NCI-H510A treated with DMSO at 0.1 percent for 48 hours (cell line): ENCODE data around the gene PTX3.

Experiments
- DNase-seq: peaks from one replicate; lab custom pipeline; 2025; lab: John Stamatoyannopoulos, UW

Gene PTX3

DNA sequence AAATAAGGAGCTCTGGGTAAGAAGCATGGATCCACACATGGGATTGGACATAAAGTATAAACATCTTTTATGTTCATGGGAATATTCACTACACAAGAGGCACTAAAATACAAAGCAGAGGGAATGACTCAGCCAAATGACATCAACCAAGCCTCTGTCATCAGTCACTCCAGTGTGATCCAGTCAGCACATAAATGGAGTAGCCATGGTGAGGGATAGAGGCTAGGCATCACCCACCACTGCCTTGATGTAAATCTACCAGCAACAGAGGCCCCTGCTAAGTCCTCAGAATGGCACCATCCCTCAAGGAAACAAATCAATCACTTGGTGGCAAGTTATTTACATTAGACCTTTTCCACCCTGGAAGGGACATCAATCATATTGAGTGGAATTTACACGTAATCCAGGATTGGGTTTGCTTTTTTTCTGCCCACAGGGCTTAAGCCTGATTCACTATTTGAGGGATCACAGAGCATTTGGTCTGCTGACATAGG lies 39.3 kb downstream of the PTX3 start:
- DNase-seq: no peak

DNA sequence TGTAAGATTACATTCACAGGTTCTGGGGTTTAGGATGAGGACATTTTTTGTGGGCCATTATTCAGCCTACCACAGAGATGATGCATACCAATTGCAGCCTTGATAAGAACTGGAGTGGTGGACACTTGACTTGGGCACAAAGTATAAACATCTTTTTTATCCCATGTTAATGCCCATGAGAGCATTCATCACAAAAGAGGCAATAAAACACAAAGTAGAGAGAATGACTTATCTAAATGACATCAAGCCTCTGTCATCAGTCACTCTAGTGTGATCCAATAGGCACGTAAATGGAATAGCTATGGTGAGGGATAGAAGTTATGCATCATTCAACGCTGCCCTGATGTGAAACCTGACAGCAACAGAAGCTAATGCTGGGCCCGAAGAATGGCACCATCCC lies 40.8 kb downstream of the PTX3 start:
- no peak for DNase-seq

DNA sequence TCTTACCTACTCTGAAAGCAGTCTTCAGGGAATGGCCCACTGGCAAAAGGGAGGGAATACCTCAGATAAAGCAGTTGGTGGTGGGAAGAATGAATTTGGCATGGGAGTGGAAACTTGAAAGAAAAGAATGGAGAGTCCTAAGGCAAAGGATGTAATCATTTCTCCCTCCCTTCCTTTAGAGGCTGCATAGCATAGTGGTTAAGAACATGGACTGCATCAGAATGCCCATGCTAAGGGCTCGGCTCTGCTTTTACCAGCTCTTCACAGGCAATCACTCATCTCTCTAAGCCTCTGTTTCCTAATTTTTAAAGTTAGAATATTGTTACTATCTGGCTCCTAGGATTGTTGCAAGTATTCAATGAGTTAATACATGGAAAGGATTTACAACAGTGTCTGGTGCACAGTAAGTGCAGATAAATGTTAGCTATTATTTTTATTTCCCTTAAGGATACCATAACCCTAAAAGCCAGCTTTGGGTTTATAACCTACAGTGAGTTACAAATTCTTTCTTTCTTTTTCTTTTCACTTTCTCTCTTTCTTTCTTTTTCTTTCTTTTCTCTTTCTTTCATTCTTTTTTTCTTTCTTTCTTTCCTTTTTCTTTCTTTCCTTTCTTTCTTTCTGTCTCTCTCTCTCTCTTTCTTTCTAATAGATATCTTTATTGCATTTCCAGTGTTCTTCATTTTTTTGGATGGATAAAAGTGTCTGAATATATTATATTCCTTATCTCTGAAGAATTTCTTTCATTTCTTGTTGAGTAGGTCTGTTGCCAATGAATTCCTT lies 43.0 kb downstream of the PTX3 start:
- no peak for DNase-seq

DNA sequence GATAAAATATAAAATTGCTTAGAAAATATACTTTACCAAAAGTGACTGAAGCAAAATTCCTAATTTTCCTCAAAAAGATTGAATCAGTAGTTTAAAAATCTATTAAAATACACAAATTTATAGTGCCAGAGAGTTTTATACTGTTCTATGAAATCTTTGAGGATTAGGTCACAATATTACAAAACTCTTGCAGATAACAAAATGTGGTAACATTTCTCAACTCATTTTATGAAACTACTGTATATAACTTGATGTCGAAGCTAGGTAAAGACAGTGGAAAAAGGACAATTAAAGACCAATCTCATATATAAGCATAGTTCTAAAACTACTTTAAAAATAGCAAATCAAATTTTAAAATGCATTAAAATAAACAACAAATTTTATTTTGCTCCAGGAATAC lies 50.7 kb downstream of the PTX3 start:
- DNase-seq: no peak

DNA sequence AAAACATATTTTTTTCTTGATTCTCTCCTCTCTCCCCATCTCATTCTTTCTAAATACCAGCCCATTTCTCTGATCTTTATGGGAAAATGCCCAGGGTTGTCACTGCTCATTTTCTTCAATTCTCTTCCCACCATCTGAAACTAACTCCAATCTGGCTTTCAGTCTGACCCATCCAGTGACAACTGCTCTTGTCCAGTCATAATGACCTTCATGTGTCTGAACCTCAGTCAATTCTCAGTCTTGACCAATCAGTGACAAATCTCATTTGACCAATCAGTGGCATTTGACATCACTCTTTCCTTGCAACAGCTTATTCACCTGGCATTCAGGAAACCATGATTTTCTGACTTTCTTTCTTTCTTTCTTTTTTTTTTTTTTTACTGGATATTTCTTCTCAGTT lies 51.5 kb downstream of the PTX3 start:
- DNase-seq: no peak

DNA sequence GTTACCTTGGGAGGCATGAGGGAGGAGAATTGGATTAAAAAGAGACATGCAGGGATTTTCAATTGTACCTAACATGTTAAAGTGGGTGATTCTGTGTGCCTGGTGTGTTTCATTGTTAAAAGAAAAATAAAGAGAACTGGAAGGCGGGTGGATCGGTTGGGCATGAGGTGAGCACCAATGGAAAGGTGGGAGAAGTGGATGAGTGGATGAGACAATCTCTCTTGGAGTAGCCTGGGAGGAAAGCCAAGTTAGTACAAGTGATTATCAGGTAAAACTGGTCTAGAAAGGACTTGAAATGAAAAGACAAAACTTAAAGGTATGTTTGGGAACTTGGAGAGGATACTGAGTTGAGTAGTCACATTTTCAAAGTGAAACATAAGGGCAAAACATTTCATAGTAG lies 54.5 kb downstream of the PTX3 start:
- peak; percentile 36 for DNase-seq
